Neural progenitor cell (in vitro differentiated cells): ENCODE data around the gene PDE7B. TPM values are rescaled to one million over a fixed set of nuclear protein-coding genes. Genes with fewer than 3 reads are reported as not detected.

Experiments
- DNase-seq: peaks from one replicate; pipeline ENCODE4 v3.0.0-alpha.2; 2016; ENCODE audit warnings: low spot score
- H2AFZ ChIP-seq: fragments of 200-600 bp; sonication (generic); replicated peaks from 2 replicates; pipeline ENCODE4 v1.6.1; 2016; ENCODE audit warnings: antibody characterized with exemption
- H3F3A ChIP-seq: fragments of 200-600 bp; sonication (generic); 2 replicates; pipeline ENCODE4 v1.6.1; 2016; ENCODE audit warnings: antibody characterized with exemption, low read depth
- H3K27ac ChIP-seq: fragments of 200-600 bp; sonication (generic); 2 replicates; pipeline ENCODE4 v1.5.1; 2016; ENCODE audit warnings: mild to moderate bottlenecking
- H3K27me3 ChIP-seq: fragments of 200-600 bp; sonication (generic); 2 replicates; pipeline ENCODE4 v1.6.1; 2016; ENCODE audit warnings: mild to moderate bottlenecking, moderate library complexity
- H3K36me3 ChIP-seq: fragments of 200-600 bp; sonication (generic); 2 replicates; pipeline ENCODE4 v1.5.1; 2016
- H3K4me1 ChIP-seq: fragments of 200-600 bp; sonication (generic); 2 replicates; pipeline ENCODE4 v1.6.1; 2016; ENCODE audit warnings: mixed run types
- H3K4me2 ChIP-seq: fragments of 200-600 bp; sonication (generic); 2 replicates; pipeline ENCODE4 v1.6.1; 2016
- H3K4me3 ChIP-seq: fragments of 200-600 bp; sonication (generic); 2 replicates; pipeline ENCODE4 v1.5.1; 2016
- H3K79me2 ChIP-seq: fragments of 200-600 bp; sonication (generic); 2 replicates; pipeline ENCODE4 v1.6.1; 2016; ENCODE audit warnings: low read depth
- H3K9ac ChIP-seq: fragments of 200-600 bp; sonication (generic); 2 replicates; pipeline ENCODE4 v1.6.1; 2016
- H3K9me3 ChIP-seq: fragments of 200-600 bp; sonication (generic); 2 replicates; pipeline ENCODE4 v1.5.1; 2016; ENCODE audit warnings: low read depth
- H4K20me1 ChIP-seq: fragments of 200-600 bp; sonication (generic); 2 replicates; pipeline ENCODE4 v1.6.1; 2016; ENCODE audit warnings: low read depth
- H3K27ac Mint-ChIP-seq: 3 replicates; pipeline ENCODE4 v1.8.0; 2021; ENCODE audit warnings: mixed read lengths
- H3K27me3 Mint-ChIP-seq: 2 replicates; pipeline ENCODE4 v1.8.0; 2022; ENCODE audit warnings: low read depth, mild to moderate bottlenecking, inconsistent platforms, moderate library complexity, mixed read lengths; ENCODE audit not compliant: insufficient read depth
- H3K36me3 Mint-ChIP-seq: 3 replicates; pipeline ENCODE4 v1.8.0; 2021; ENCODE audit warnings: mixed read lengths
- H3K4me1 Mint-ChIP-seq: 3 replicates; pipeline ENCODE4 v1.8.0; 2021; ENCODE audit warnings: mixed read lengths
- H3K4me3 Mint-ChIP-seq: 3 replicates; pipeline ENCODE4 v1.8.0; 2021; ENCODE audit warnings: mild to moderate bottlenecking, moderate library complexity, mixed read lengths
- H3K9me3 Mint-ChIP-seq: 3 replicates; pipeline ENCODE4 v1.8.0; 2020; ENCODE audit warnings: mixed read lengths
- EZH2 ChIP-seq: fragments of 200-600 bp; sonication (generic); IDR thresholded peaks from 2 replicates; pipeline ENCODE4 v1.6.1; 2017; ENCODE audit warnings: antibody characterized with exemption, mild to moderate bottlenecking, moderate library complexity
- EZH2phosphoT487 ChIP-seq: fragments of 200-600 bp; sonication (generic); IDR thresholded peaks from 2 replicates; pipeline ENCODE4 v1.6.1; 2017; ENCODE audit warnings: antibody characterized with exemption
- total RNA-seq: library from RNA; depleted of rRNA; stranded (reverse); fragments of >200 nt; gene quantifications from 2 replicates; pipeline ENCODE4 v1.2.3, GENCODE V29; 2015; ENCODE audit warnings: low replicate concordance
- TF ChIP-seq, protein P1 (sequence below): fragments of 200-600 bp; sonication (generic); IDR thresholded peaks from 2 replicates; pipeline ENCODE4 v1.5.1; 2017; ENCODE audit warnings: antibody characterized with exemption, mild to moderate bottlenecking

Gene PDE7B
- total RNA-seq, 1 donor from 2014 or later = 0.04 TPM

DNA sequence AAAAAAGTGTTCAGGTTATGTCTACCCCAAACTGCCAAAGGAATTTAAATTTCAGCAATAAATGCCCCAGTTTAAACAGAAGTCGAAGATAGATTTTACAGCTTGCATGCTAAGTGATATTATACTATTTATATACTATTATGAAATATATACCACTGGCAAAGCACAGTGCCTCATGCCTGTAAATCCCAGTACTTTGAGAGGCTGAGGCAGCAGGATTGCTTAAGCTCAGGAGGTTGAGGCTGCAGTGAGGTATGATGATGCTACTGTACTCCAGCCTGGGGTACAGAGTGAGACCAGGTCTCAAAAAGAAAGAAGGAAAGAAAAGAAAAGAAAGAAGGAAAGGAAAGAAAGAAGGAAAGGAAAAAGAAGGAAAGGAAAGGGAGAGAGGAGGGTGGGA is 296.6 kb downstream of the PDE7B start:
- no peaks in the 10 kb centered on the region for H3F3A ChIP-seq
- no peak overlapping the region for H3K9ac ChIP-seq
- no peaks in the 10 kb centered on the region for H3K27me3 ChIP-seq
- H3K79me2 ChIP-seq = no peaks in the 10 kb centered on the region
- H3K4me3 Mint-ChIP-seq = no peak overlapping the region
- no peak overlapping the region for H3K4me3 ChIP-seq
- no peaks in the 10 kb centered on the region for H3K4me1 ChIP-seq
- H3K27ac ChIP-seq = no peak overlapping the region
- no peaks in the 10 kb centered on the region for H3K36me3 ChIP-seq
- H3K27me3 Mint-ChIP-seq = no peaks in the 10 kb centered on the region
- H4K20me1 ChIP-seq = no peaks in the 10 kb centered on the region
- H2AFZ ChIP-seq = no peak overlapping the region
- H3K27ac Mint-ChIP-seq = no peak overlapping the region
- H3K4me2 ChIP-seq = no peak overlapping the region
- no peaks in the 10 kb centered on the region for H3K9me3 Mint-ChIP-seq
- no peaks in the 10 kb centered on the region for H3K4me1 Mint-ChIP-seq
- H3K9me3 ChIP-seq = no peaks in the 10 kb centered on the region
- DNase-seq = no peak
- no peaks in the 10 kb centered on the region for H3K36me3 Mint-ChIP-seq
- TF ChIP-seq, protein P1, sequence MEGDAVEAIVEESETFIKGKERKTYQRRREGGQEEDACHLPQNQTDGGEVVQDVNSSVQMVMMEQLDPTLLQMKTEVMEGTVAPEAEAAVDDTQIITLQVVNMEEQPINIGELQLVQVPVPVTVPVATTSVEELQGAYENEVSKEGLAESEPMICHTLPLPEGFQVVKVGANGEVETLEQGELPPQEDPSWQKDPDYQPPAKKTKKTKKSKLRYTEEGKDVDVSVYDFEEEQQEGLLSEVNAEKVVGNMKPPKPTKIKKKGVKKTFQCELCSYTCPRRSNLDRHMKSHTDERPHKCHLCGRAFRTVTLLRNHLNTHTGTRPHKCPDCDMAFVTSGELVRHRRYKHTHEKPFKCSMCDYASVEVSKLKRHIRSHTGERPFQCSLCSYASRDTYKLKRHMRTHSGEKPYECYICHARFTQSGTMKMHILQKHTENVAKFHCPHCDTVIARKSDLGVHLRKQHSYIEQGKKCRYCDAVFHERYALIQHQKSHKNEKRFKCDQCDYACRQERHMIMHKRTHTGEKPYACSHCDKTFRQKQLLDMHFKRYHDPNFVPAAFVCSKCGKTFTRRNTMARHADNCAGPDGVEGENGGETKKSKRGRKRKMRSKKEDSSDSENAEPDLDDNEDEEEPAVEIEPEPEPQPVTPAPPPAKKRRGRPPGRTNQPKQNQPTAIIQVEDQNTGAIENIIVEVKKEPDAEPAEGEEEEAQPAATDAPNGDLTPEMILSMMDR = no peak
- no peak for TF ChIP-seq EZH2
- no peak for TF ChIP-seq EZH2phosphoT487

DNA sequence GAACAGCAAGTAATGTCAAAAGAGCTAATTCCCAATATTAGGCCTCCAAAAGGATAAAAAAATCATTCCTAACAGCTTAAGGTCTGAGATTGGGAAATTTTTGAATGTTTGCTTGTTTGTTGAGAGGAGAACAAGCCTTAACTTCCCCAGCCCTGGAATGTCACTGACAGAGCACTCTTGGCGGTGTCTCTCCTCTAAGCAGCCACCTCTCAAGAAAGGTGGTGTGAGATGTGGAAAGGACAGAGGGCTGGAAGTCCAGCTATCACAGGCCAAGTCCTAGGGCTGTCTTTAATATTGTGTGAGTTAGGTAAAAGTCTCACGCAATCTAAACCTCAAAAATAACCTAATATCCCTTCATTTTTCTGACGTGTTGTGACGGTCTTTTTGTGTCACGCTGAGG is 297.0 kb downstream of the PDE7B start:
- no peak overlapping the region for H3K27ac Mint-ChIP-seq
- Histone ChIP-seq H3K9ac (no peak overlapping the region), H2AFZ (peak overlapping the region; percentile 1), H3K36me3 (no peaks in the 10 kb centered on the region), H3K9me3 (no peaks in the 10 kb centered on the region), H3K4me2 (no peak overlapping the region), H3K27me3 (no peaks in the 10 kb centered on the region), H3F3A (no peaks in the 10 kb centered on the region), H4K20me1 (no peaks in the 10 kb centered on the region), H3K4me3 (no peak overlapping the region), H3K79me2 (no peaks in the 10 kb centered on the region), H3K4me1 (no peaks in the 10 kb centered on the region), H3K27ac (no peak overlapping the region)
- H3K9me3 Mint-ChIP-seq = no peaks in the 10 kb centered on the region
- no peak overlapping the region for H3K4me3 Mint-ChIP-seq
- no peaks in the 10 kb centered on the region for H3K4me1 Mint-ChIP-seq
- no peaks in the 10 kb centered on the region for H3K36me3 Mint-ChIP-seq
- H3K27me3 Mint-ChIP-seq = no peaks in the 10 kb centered on the region
- TF ChIP-seq, protein P1 = no peak
- TF ChIP-seq EZH2 (no peak), EZH2phosphoT487 (no peak)
- DNase-seq = no peak

DNA sequence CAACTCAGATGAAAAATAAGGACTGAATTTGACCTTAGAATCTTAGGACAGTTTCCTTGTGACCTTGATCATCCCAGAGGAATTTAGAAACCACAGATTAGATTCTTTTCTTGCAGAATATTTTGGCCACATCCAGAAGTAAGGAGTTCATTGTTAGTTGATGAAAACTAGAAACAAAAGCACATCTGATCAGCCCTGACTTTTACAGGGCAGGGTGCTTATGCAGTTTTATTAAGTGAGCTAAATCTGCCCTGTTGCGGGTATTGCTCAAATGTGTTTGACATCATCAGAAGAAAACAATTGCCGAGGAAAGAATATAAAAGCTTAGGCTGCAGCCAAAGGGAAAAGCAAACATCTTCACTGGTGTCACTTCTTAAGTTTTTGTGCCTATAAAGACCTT is 297.8 kb downstream of the PDE7B start:
- TF ChIP-seq, protein P1 = no peak
- TF ChIP-seq EZH2phosphoT487 (no peak), EZH2 (no peak)
- Histone ChIP-seq H3K4me2 (no peak overlapping the region), H3K4me3 (no peak overlapping the region), H3K36me3 (no peaks in the 10 kb centered on the region), H3F3A (no peaks in the 10 kb centered on the region), H3K79me2 (no peaks in the 10 kb centered on the region), H3K27me3 (no peaks in the 10 kb centered on the region), H3K27ac (no peak overlapping the region), H3K9me3 (no peaks in the 10 kb centered on the region), H3K9ac (no peak overlapping the region), H3K4me1 (no peaks in the 10 kb centered on the region), H4K20me1 (no peaks in the 10 kb centered on the region), H2AFZ (no peak overlapping the region)
- no peak overlapping the region for H3K27ac Mint-ChIP-seq
- no peaks in the 10 kb centered on the region for H3K36me3 Mint-ChIP-seq
- no peaks in the 10 kb centered on the region for H3K27me3 Mint-ChIP-seq
- no peaks in the 10 kb centered on the region for H3K9me3 Mint-ChIP-seq
- no peaks in the 10 kb centered on the region for H3K4me1 Mint-ChIP-seq
- DNase-seq = no peak
- H3K4me3 Mint-ChIP-seq = no peak overlapping the region

DNA sequence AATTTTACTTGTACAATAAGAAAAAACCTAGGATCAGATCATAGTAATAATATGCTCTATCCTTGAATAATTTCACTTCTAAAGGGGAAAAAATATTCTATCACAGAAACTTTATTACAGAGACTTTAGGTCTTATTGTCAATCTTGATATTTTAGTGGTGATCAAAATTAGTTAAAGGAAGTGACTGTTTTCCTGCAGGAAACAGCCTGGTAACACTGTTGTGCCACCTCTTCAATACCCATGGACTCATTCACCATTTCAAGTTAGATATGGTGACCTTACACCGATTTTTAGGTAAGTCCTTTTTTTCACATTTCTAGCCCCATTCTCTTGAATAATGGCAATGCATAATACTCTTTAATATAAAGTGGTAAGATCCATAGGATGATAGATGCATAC is 299.5 kb downstream of the PDE7B start:
- Mint-ChIP-seq H3K9me3 (no peaks in the 10 kb centered on the region), H3K27me3 (no peaks in the 10 kb centered on the region), H3K4me1 (no peaks in the 10 kb centered on the region), H3K4me3 (no peak overlapping the region), H3K27ac (no peak overlapping the region), H3K36me3 (no peaks in the 10 kb centered on the region)
- Histone ChIP-seq H3K36me3 (no peaks in the 10 kb centered on the region), H3K4me3 (no peak overlapping the region), H3K27me3 (no peaks in the 10 kb centered on the region), H3K4me1 (no peaks in the 10 kb centered on the region), H3K79me2 (no peaks in the 10 kb centered on the region), H3K9me3 (no peaks in the 10 kb centered on the region), H3K27ac (no peak overlapping the region), H3F3A (no peaks in the 10 kb centered on the region), H3K4me2 (no peak overlapping the region), H3K9ac (no peak overlapping the region), H2AFZ (no peak overlapping the region), H4K20me1 (no peaks in the 10 kb centered on the region)
- TF ChIP-seq, protein P1 = no peak
- TF ChIP-seq EZH2phosphoT487 (no peak), EZH2 (no peak)
- no peak for DNase-seq
